ENCODE data around the gene SYNM. TPM values are rescaled to one million over a fixed set of nuclear protein-coding genes. Genes with fewer than 3 reads are reported as not detected.

The SYNM gene
- total and polyA plus RNA-seq, 8 donors = 2.0 to 4.5 (median 3.3) TPM

- TF ChIP-seq CTCF (IDR thresholded peaks at IDR 0.05) = no peak
- no peak overlapping the region for H3K27ac ChIP-seq
- FAIRE-seq = no peak
- no peaks in the 10 kb centered on the region for H3K4me1 ChIP-seq
- intact Hi-C loops (cut with DNase I) = no loop called here
- peaks cover 0 to 8% (median 0%) of the 10 kb centered on the region in 3 donors for H3K36me3 ChIP-seq
- no peaks in the 10 kb centered on the region for H3K9me3 ChIP-seq
- H3K27me3 ChIP-seq = no peaks in the 10 kb centered on the region
- 85 to 94% methylated on average over 5 of the region's 5 CpGs for WGBS, 2 donors
- ATAC-seq = no peak
- no peak for DNase-seq
- no peak overlapping the region for H3K4me3 ChIP-seq
Measured at GRCh38 chr15:99167201-99167600, 62.3 kb downstream of the SYNM start.

GRCh38 chr15:99167640-99168039 is 62.8 kb downstream of the SYNM start:
- Histone ChIP-seq H3K4me3 (no peak overlapping the region), H3K27ac (no peak overlapping the region), H3K36me3 (peaks cover 0 to 8% (median 0%) of the 10 kb centered on the region in 3 donors), H3K27me3 (no peaks in the 10 kb centered on the region), H3K9me3 (no peaks in the 10 kb centered on the region), H3K4me1 (no peaks in the 10 kb centered on the region)
- ATAC-seq (no peak), FAIRE-seq (no peak), DNase-seq (no peak)
- no peak for TF ChIP-seq CTCF (IDR thresholded peaks at IDR 0.05)
- intact Hi-C loops (cut with DNase I) = no loop called here
- WGBS, 2 donors = 92 to 96% methylated on average over 6 of the region's 6 CpGs

GRCh38 chr15:99168601-99169580 is 64.0 kb downstream of the SYNM start:
- DNase-seq (no peak), ATAC-seq (no peak), FAIRE-seq (no peak)
- Histone ChIP-seq H3K36me3 (peaks cover 0 to 8% (median 0%) of the 10 kb centered on the region in 3 donors), H3K4me3 (no peak overlapping the region), H3K4me1 (no peaks in the 10 kb centered on the region), H3K27ac (no peak overlapping the region), H3K27me3 (no peaks in the 10 kb centered on the region), H3K9me3 (no peaks in the 10 kb centered on the region)
- TF ChIP-seq CTCF (IDR thresholded peaks at IDR 0.05) = no peak
- WGBS, 2 donors = 93 to 95% methylated on average over 5 of the region's 5 CpGs
- intact Hi-C loops (cut with DNase I) = no loop called here

- intact Hi-C loops (cut with DNase I) = no loop called here
- no peak overlapping the region for H3K27ac ChIP-seq
- WGBS, 2 donors = 64 to 70% methylated on average over 10 of the region's 10 CpGs
- no peak overlapping the region for H3K4me3 ChIP-seq
- DNase-seq = no peak
- no peaks in the 10 kb centered on the region for H3K4me1 ChIP-seq
- H3K27me3 ChIP-seq = no peaks in the 10 kb centered on the region
- peaks cover 0 to 8% (median 0%) of the 10 kb centered on the region in 3 donors for H3K36me3 ChIP-seq
- no peak for TF ChIP-seq CTCF (IDR thresholded peaks at IDR 0.05)
- FAIRE-seq = no peak
- no peaks in the 10 kb centered on the region for H3K9me3 ChIP-seq
- peak in 3 of 4 donors; percentile 20 to 52 (median 51) for ATAC-seq
Measured at GRCh38 chr15:99169769-99170311, 65.0 kb downstream of the SYNM start.
